Neural progenitor cell (in vitro differentiated cells): ENCODE results near the gene PDCD1. TPM values are rescaled to one million over a fixed set of nuclear protein-coding genes. Genes with fewer than 3 reads are reported as not detected.

Source experiments
- DNase-seq: peaks from one replicate; pipeline ENCODE4 v3.0.0-alpha.2; 2016; ENCODE audit warnings: low spot score
- H2AFZ ChIP-seq: fragments of 200-600 bp; sonication (generic); replicated peaks from 2 replicates; pipeline ENCODE4 v1.6.1; 2016; ENCODE audit warnings: antibody characterized with exemption
- H3F3A ChIP-seq: fragments of 200-600 bp; sonication (generic); 2 replicates; pipeline ENCODE4 v1.6.1; 2016; ENCODE audit warnings: antibody characterized with exemption, low read depth
- H3K27ac ChIP-seq: fragments of 200-600 bp; sonication (generic); 2 replicates; pipeline ENCODE4 v1.5.1; 2016; ENCODE audit warnings: mild to moderate bottlenecking
- H3K27me3 ChIP-seq: fragments of 200-600 bp; sonication (generic); 2 replicates; pipeline ENCODE4 v1.6.1; 2016; ENCODE audit warnings: mild to moderate bottlenecking, moderate library complexity
- H3K36me3 ChIP-seq: fragments of 200-600 bp; sonication (generic); 2 replicates; pipeline ENCODE4 v1.5.1; 2016
- H3K4me1 ChIP-seq: fragments of 200-600 bp; sonication (generic); 2 replicates; pipeline ENCODE4 v1.6.1; 2016; ENCODE audit warnings: mixed run types
- H3K4me2 ChIP-seq: fragments of 200-600 bp; sonication (generic); 2 replicates; pipeline ENCODE4 v1.6.1; 2016
- H3K4me3 ChIP-seq: fragments of 200-600 bp; sonication (generic); 2 replicates; pipeline ENCODE4 v1.5.1; 2016
- H3K79me2 ChIP-seq: fragments of 200-600 bp; sonication (generic); 2 replicates; pipeline ENCODE4 v1.6.1; 2016; ENCODE audit warnings: low read depth
- H3K9ac ChIP-seq: fragments of 200-600 bp; sonication (generic); 2 replicates; pipeline ENCODE4 v1.6.1; 2016
- H3K9me3 ChIP-seq: fragments of 200-600 bp; sonication (generic); 2 replicates; pipeline ENCODE4 v1.5.1; 2016; ENCODE audit warnings: low read depth
- H4K20me1 ChIP-seq: fragments of 200-600 bp; sonication (generic); 2 replicates; pipeline ENCODE4 v1.6.1; 2016; ENCODE audit warnings: low read depth
- H3K27ac Mint-ChIP-seq: 3 replicates; pipeline ENCODE4 v1.8.0; 2021; ENCODE audit warnings: mixed read lengths
- H3K27me3 Mint-ChIP-seq: 2 replicates; pipeline ENCODE4 v1.8.0; 2022; ENCODE audit warnings: low read depth, mild to moderate bottlenecking, inconsistent platforms, moderate library complexity, mixed read lengths; ENCODE audit not compliant: insufficient read depth
- H3K36me3 Mint-ChIP-seq: 3 replicates; pipeline ENCODE4 v1.8.0; 2021; ENCODE audit warnings: mixed read lengths
- H3K4me1 Mint-ChIP-seq: 3 replicates; pipeline ENCODE4 v1.8.0; 2021; ENCODE audit warnings: mixed read lengths
- H3K4me3 Mint-ChIP-seq: 3 replicates; pipeline ENCODE4 v1.8.0; 2021; ENCODE audit warnings: mild to moderate bottlenecking, moderate library complexity, mixed read lengths
- H3K9me3 Mint-ChIP-seq: 3 replicates; pipeline ENCODE4 v1.8.0; 2020; ENCODE audit warnings: mixed read lengths
- CTCF ChIP-seq: fragments of 200-600 bp; sonication (generic); IDR thresholded peaks from 2 replicates; pipeline ENCODE4 v1.5.1; 2017; ENCODE audit warnings: antibody characterized with exemption, mild to moderate bottlenecking
- EZH2 ChIP-seq: fragments of 200-600 bp; sonication (generic); IDR thresholded peaks from 2 replicates; pipeline ENCODE4 v1.6.1; 2017; ENCODE audit warnings: antibody characterized with exemption, mild to moderate bottlenecking, moderate library complexity
- EZH2phosphoT487 ChIP-seq: fragments of 200-600 bp; sonication (generic); IDR thresholded peaks from 2 replicates; pipeline ENCODE4 v1.6.1; 2017; ENCODE audit warnings: antibody characterized with exemption
- total RNA-seq: library from RNA; depleted of rRNA; stranded (reverse); fragments of >200 nt; gene quantifications from 2 replicates; pipeline ENCODE4 v1.2.3, GENCODE V29; 2015; ENCODE audit warnings: low replicate concordance

Gene PDCD1
- total RNA-seq, 1 donor from 2014 or later = not detected

GRCh38 chr2:241850544-241851324, 8.0 kb downstream of the PDCD1 start:
- peaks cover 7% of the 10 kb centered on the region for H3K27me3 Mint-ChIP-seq
- TF ChIP-seq EZH2 = no peak
- no peak for TF ChIP-seq EZH2phosphoT487
- no peak for TF ChIP-seq CTCF
- H3K4me3 ChIP-seq = no peak overlapping the region
- peaks cover 7% of the 10 kb centered on the region for H3K27me3 ChIP-seq
- no peaks in the 10 kb centered on the region for H3K36me3 Mint-ChIP-seq
- H2AFZ ChIP-seq = no peak overlapping the region
- H3K4me3 Mint-ChIP-seq = no peak overlapping the region
- H4K20me1 ChIP-seq = no peaks in the 10 kb centered on the region
- no peaks in the 10 kb centered on the region for H3K9me3 ChIP-seq
- no peaks in the 10 kb centered on the region for H3F3A ChIP-seq
- no peak overlapping the region for H3K27ac ChIP-seq
- H3K4me2 ChIP-seq = no peak overlapping the region
- H3K4me1 ChIP-seq = peaks cover 5% of the 10 kb centered on the region
- no peak overlapping the region for H3K9ac ChIP-seq
- no peaks in the 10 kb centered on the region for H3K36me3 ChIP-seq
- H3K9me3 Mint-ChIP-seq = no peaks in the 10 kb centered on the region
- H3K4me1 Mint-ChIP-seq = peaks cover 3% of the 10 kb centered on the region
- no peak overlapping the region for H3K27ac Mint-ChIP-seq
- DNase-seq = no peak
- no peaks in the 10 kb centered on the region for H3K79me2 ChIP-seq

- no peaks in the 10 kb centered on the region for H3K36me3 ChIP-seq
- H3K9me3 ChIP-seq = no peaks in the 10 kb centered on the region
- H3K4me1 ChIP-seq = peaks cover 5% of the 10 kb centered on the region
- DNase-seq = no peak
- no peak for TF ChIP-seq EZH2
- TF ChIP-seq CTCF = no peak
- TF ChIP-seq EZH2phosphoT487 = no peak
- H3K79me2 ChIP-seq = no peaks in the 10 kb centered on the region
- no peaks in the 10 kb centered on the region for H3F3A ChIP-seq
- H3K4me2 ChIP-seq = no peak overlapping the region
- no peaks in the 10 kb centered on the region for H3K9me3 Mint-ChIP-seq
- H3K27me3 Mint-ChIP-seq = peaks cover 9% of the 10 kb centered on the region
- no peak overlapping the region for H2AFZ ChIP-seq
- peaks cover 10% of the 10 kb centered on the region for H3K4me1 Mint-ChIP-seq
- no peaks in the 10 kb centered on the region for H3K36me3 Mint-ChIP-seq
- no peak overlapping the region for H3K4me3 ChIP-seq
- H3K4me3 Mint-ChIP-seq = no peak overlapping the region
- no peak overlapping the region for H3K9ac ChIP-seq
- H4K20me1 ChIP-seq = no peaks in the 10 kb centered on the region
- H3K27ac ChIP-seq = no peak overlapping the region
- H3K27me3 ChIP-seq = peaks cover 16% of the 10 kb centered on the region
- H3K27ac Mint-ChIP-seq = no peak overlapping the region
Measured at GRCh38 chr2:241849616-241850543, 8.8 kb downstream of the PDCD1 start.

- H3K36me3 ChIP-seq = no peaks in the 10 kb centered on the region
- Mint-ChIP-seq H3K36me3 (no peaks in the 10 kb centered on the region), H3K27me3 (peaks cover 10% of the 10 kb centered on the region), H3K9me3 (no peaks in the 10 kb centered on the region), H3K4me1 (peaks cover 15% of the 10 kb centered on the region), H3K27ac (no peak overlapping the region), H3K4me3 (no peak overlapping the region)
- no peak overlapping the region for H3K4me3 ChIP-seq
- H3K4me1 ChIP-seq = peaks cover 5% of the 10 kb centered on the region
- DNase-seq = no peak
- no peaks in the 10 kb centered on the region for H4K20me1 ChIP-seq
- H3F3A ChIP-seq = no peaks in the 10 kb centered on the region
- H3K4me2 ChIP-seq = no peak overlapping the region
- peaks cover 24% of the 10 kb centered on the region for H3K27me3 ChIP-seq
- TF ChIP-seq EZH2phosphoT487 = no peak
- TF ChIP-seq CTCF = no peak
- no peak for TF ChIP-seq EZH2
- no peaks in the 10 kb centered on the region for H3K79me2 ChIP-seq
- no peak overlapping the region for H3K27ac ChIP-seq
- no peak overlapping the region for H3K9ac ChIP-seq
- H3K9me3 ChIP-seq = no peaks in the 10 kb centered on the region
- H2AFZ ChIP-seq = no peak overlapping the region
Measured at GRCh38 chr2:241848761-241849615, 9.7 kb downstream of the PDCD1 start.
